K562 (cell line): Measurements from ENCODE around the gene CXCL9. TPM values are rescaled to one million over a fixed set of nuclear protein-coding genes. Genes with fewer than 3 reads are reported as not detected.

Source experiments
- ATAC-seq: fragments of 200-7000 bp; cut with Tn5 transposase; 3 replicates; pipeline ENCODE4 v1.9.1; 2020; ENCODE audit warnings: moderate library complexity
- BruUV-seq: library from RNA; stranded (reverse); fragments of 400-500 nt; replicated peaks from 2 replicates; lab custom pipeline; 2021; lab: Mats Ljungman, UMichigan
- CTCF ChIA-PET: fragments of 300-600 bp; formaldehyde crosslinking; extraction: SDS; loops from one replicate; lab custom pipeline; 2021; ENCODE audit warnings: low intra/inter-chr PET ratio; lab: Yijun Ruan, JAX
- POLR2A ChIA-PET: fragments of 300-600, 350-650 bp; sonication (Branson Sonifier 250); formaldehyde crosslinking; extraction: SDS; loops from one replicate; lab custom pipeline; 2021; ENCODE audit warnings: antibody characterized with exemption, inconsistent platforms; lab: Yijun Ruan, JAX
- DNase-seq, 4 experiments: peaks; one replicate each; pipeline versions ENCODE4 v3.0.0 to v3.0.0-alpha.2; 2011 to 2018; ENCODE audit warnings: low spot score in 3 of 4, mixed read lengths in 3 of 4; ENCODE audit errors: extremely low read depth in 1 of 4
- FAIRE-seq: peaks from 2 replicates; lab custom pipeline; 2011; peaks lifted over from hg19 to GRCh38; lab: Jason Lieb, UNC
- H2AFZ ChIP-seq: 2 replicates; pipeline ENCODE4 v1.6.0; 2011; ENCODE audit warnings: low read depth, low read length, control low read depth, inconsistent platforms
- H3K27ac ChIP-seq: fragments of 200-600 bp; 3 replicates; pipeline ENCODE4 v1.8.0; 2011; ENCODE audit warnings: low read depth, mild to moderate bottlenecking, control low read depth, inconsistent platforms, low read length, moderate library complexity, mixed read lengths; ENCODE audit errors: extremely low read depth
- H3K27me3 ChIP-seq, 2 experiments: fragments of 300-600 bp in 1 of 2; 2 replicates in 1 of 2; 3 replicates in 1 of 2; pipeline versions ENCODE4 v1.6.0 to v1.8.0; 2011; ENCODE audit warnings: inconsistent platforms in 2 of 2, low read length in 2 of 2, mild to moderate bottlenecking in 1 of 2, mixed read lengths in 1 of 2, moderate library complexity in 1 of 2; ENCODE audit not compliant: control insufficient read depth in 2 of 2, insufficient read depth in 2 of 2
- H3K36me3 ChIP-seq: fragments of 300-600 bp; 3 replicates; pipeline ENCODE4 v1.8.0; 2011; ENCODE audit warnings: mild to moderate bottlenecking, low read length, inconsistent platforms; ENCODE audit not compliant: control insufficient read depth, insufficient read depth
- H3K4me1 ChIP-seq, 2 experiments: fragments of 200-600 bp in 1 of 2; replicated peaks in 1 of 2; 2 replicates in 1 of 2; 3 replicates in 1 of 2; pipeline versions ENCODE4 v1.5.1 to v1.8.0; 2011; ENCODE audit warnings: inconsistent platforms in 2 of 2, low read length in 2 of 2, mild to moderate bottlenecking in 1 of 2, mixed read lengths in 1 of 2, moderate library complexity in 1 of 2; ENCODE audit not compliant: control insufficient read depth in 2 of 2, insufficient read depth in 2 of 2
- H3K4me2 ChIP-seq: 2 replicates; pipeline ENCODE4 v1.6.1; 2011; ENCODE audit warnings: low read length, control low read depth, inconsistent platforms, mixed read lengths; ENCODE audit not compliant: insufficient read depth
- H3K4me3 ChIP-seq: fragments of 200-600 bp; sonication (generic), shearing (Covaris generic); 2 replicates; pipeline ENCODE4 v1.5.1; 2016; ENCODE audit warnings: control low read depth, inconsistent platforms
- H3K79me2 ChIP-seq: fragments of 200-600 bp; 3 replicates; pipeline ENCODE4 v1.8.0; 2011; ENCODE audit warnings: low read length, inconsistent platforms; ENCODE audit not compliant: control insufficient read depth, insufficient read depth
- H3K9ac ChIP-seq, 2 experiments: 2 replicates each; pipeline versions ENCODE4 v1.6.0 to v1.6.1; 2011; ENCODE audit warnings: low read depth in 2 of 2, low read length in 2 of 2, control low read depth in 1 of 2, inconsistent platforms in 1 of 2, mild to moderate bottlenecking in 1 of 2, mixed read lengths in 1 of 2; ENCODE audit not compliant: insufficient read depth in 1 of 2
- H3K9me1 ChIP-seq: one replicate; pipeline ENCODE4 v1.6.0; 2011; ENCODE audit warnings: inconsistent platforms, mild to moderate bottlenecking, low read length, moderate library complexity; ENCODE audit not compliant: control insufficient read depth, insufficient read depth
- H3K9me3 ChIP-seq: replicated peaks from 2 replicates; pipeline ENCODE4 v1.5.1; 2011; ENCODE audit warnings: low read depth, low read length, inconsistent platforms; ENCODE audit not compliant: control insufficient read depth, insufficient read depth
- H4K20me1 ChIP-seq: replicated peaks from 2 replicates; pipeline ENCODE4 v1.6.1; 2011; ENCODE audit warnings: low read length, inconsistent platforms, mixed read lengths; ENCODE audit not compliant: control insufficient read depth, insufficient read depth
- EZH2 ChIP-seq: IDR thresholded peaks from 2 replicates; pipeline ENCODE4 v1.6.1; 2012; ENCODE audit warnings: low read depth, mild to moderate bottlenecking, inconsistent platforms, low read length, borderline replicate concordance
- HMGN3 ChIP-seq: IDR thresholded peaks from 2 replicates; pipeline ENCODE4 v1.6.1; 2011; ENCODE audit warnings: borderline replicate concordance, low read depth, mild to moderate bottlenecking, mixed read lengths, low read length; ENCODE audit not compliant: insufficient read length; ENCODE audit errors: extremely low read depth
- HSF4 ChIP-seq: fragments of 250-450 bp; sonication (Bioruptor Pico); IDR thresholded peaks from 2 replicates; pipeline ENCODE4 v2.1.2; 2022; ENCODE audit warnings: mild to moderate bottlenecking, moderate library complexity, borderline replicate concordance
- RBM14 ChIP-seq: fragments of 200-400 bp; formaldehyde crosslinking; IDR thresholded peaks from 2 replicates; pipeline ENCODE4 v1.6.1; 2018; ENCODE audit warnings: low read depth, mild to moderate bottlenecking, low read length, moderate library complexity, borderline replicate concordance; ENCODE audit not compliant: insufficient read depth
- SPI1 ChIP-seq: IDR thresholded peaks from 2 replicates; pipeline ENCODE4 v1.6.1; 2011; ENCODE audit warnings: low read depth, low read length, control low read depth, borderline replicate concordance
- SRSF3 ChIP-seq: fragments of 200-400 bp; formaldehyde crosslinking; IDR thresholded peaks from 2 replicates; pipeline ENCODE4 v1.6.1; 2016; ENCODE audit warnings: mild to moderate bottlenecking, low read length, moderate library complexity; ENCODE audit not compliant: insufficient read depth
- SRSF9 ChIP-seq: fragments of 200-400 bp; formaldehyde crosslinking; IDR thresholded peaks from 2 replicates; pipeline ENCODE4 v1.6.1; 2017; ENCODE audit warnings: low read depth, low read length, borderline replicate concordance
- whole genome bisulfite sequencing: fragments of 100-300 bp; shearing (Covaris generic); methylation state at CpG from one replicate; pipeline ENCODE4 v1.1.6; 2016; ENCODE audit warnings: low coverage, mixed read lengths; ENCODE audit not compliant: insufficient coverage; ENCODE audit errors: missing lambda C conversion rate; 5-methylcytosine and 5-hydroxymethylcytosine counted together
- in situ Hi-C: fragments of 300-500 bp; cut with MboI; formaldehyde crosslinking; loops from 4 replicates; pipeline ENCODE4 v1.15.0; 2018; ENCODE audit warnings: inconsistent platforms, mixed read lengths
- intact Hi-C: fragments of 100-400 bp; cut with micrococcal nuclease; formaldehyde crosslinking; loops from 2 replicates; pipeline ENCODE4 v1.14.2; 2022
- polyA plus RNA-seq, 8 experiments: library from polyadenylated mRNA; depleted of rRNA in 4 of 8; stranded (reverse) in 5 of 8; unstranded in 3 of 8; fragments of >200 nt; fragmentation: Nextera tagmentation in 2 of 8; fragmentation: Illumina TruSeq in 1 of 8; extraction: Ambion mirVana in 2 of 8; extraction: Trizol in 1 of 8; gene quantifications; 2 replicates each; pipeline versions ENCODE4 v1.2.1 to v1.2.3, GENCODE V29; 2011 to 2014; ENCODE audit warnings: inconsistent platforms in 1 of 8, missing spikeins in 1 of 8
- total RNA-seq, 7 experiments: library from RNA; depleted of rRNA in 6 of 7; stranded (reverse); fragments of >200 nt in 6 of 7; fragmentation: Illumina TruSeq in 2 of 7; extraction: Trizol in 2 of 7; gene quantifications; 2 replicates each; pipeline versions ENCODE4 v1.2.1 to v1.2.3, GENCODE V29; 2011 to 2021; ENCODE audit warnings: low replicate concordance in 1 of 7
- TF ChIP-seq, protein P1 (sequence below): fragments of 450-650 bp; IDR thresholded peaks from 2 replicates; pipeline ENCODE4 v1.6.1; 2016
- TF ChIP-seq, protein P2 (sequence below), 2 experiments: fragments of 450-650 bp in 1 of 2; sonication (generic) in 1 of 2; formaldehyde crosslinking in 1 of 2; IDR thresholded peaks in 1 of 2; conservative IDR thresholded peaks in 1 of 2; 2 replicates each; pipeline versions ENCODE4 v1.6.1 to v1.8.1; 2016 to 2023; ENCODE audit warnings: mild to moderate bottlenecking in 2 of 2, moderate library complexity in 2 of 2, inconsistent platforms in 1 of 2, missing genetic modification reagents in 1 of 2
- TF ChIP-seq, protein P3 (sequence below): fragments of 250-450 bp; sonication (Bioruptor Pico); IDR thresholded peaks from 2 replicates; pipeline ENCODE4 v1.8.0; 2021; ENCODE audit warnings: moderate library complexity, mild to moderate bottlenecking, inconsistent platforms

CXCL9 gene
- total and polyA plus RNA-seq, 9 of the 15 experiments (the other 6 are each of a cell fraction or from before 2014, with no cell fraction given): not detected

DNA sequence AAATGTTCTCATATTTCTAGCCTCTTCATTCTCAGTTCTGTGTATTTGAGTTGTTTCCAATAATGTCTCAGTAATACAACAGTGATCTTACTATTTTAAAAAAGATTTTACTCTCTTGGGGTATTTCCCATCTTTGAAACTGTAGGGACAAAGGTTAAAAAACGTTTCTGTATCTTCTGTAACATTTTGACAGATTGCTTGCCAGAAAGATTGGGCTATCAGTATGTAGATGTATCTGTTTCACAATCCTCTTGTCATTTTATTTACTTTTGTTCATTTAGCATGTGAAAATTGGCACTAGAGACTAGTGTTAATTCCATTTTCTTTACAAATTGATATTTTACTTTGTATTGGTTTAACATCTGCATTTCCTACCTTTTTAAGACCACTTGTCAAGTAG is 6.2 kb upstream of the CXCL9 start:
- FAIRE-seq: no peak
- intact Hi-C loops (no loop called here), in situ Hi-C loops (no loop called here)
- H3K9me1 ChIP-seq: no peaks in the 10 kb centered on the region
- H3K4me1 ChIP-seq: peaks cover 0 to 7% of the 10 kb centered on the region in 2 experiments; a peak in 3 of 5 replicates
- TF ChIP-seq RBM14 (no peak), SRSF3 (no peak), HMGN3 (no peak), EZH2 (no peak), SPI1 (no peak), SRSF9 (no peak), HSF4 (CRISPR knock-in tag) (no peak)
- TF ChIP-seq, protein P1, sequence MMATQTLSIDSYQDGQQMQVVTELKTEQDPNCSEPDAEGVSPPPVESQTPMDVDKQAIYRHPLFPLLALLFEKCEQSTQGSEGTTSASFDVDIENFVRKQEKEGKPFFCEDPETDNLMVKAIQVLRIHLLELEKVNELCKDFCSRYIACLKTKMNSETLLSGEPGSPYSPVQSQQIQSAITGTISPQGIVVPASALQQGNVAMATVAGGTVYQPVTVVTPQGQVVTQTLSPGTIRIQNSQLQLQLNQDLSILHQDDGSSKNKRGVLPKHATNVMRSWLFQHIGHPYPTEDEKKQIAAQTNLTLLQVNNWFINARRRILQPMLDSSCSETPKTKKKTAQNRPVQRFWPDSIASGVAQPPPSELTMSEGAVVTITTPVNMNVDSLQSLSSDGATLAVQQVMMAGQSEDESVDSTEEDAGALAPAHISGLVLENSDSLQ: no peak
- TF ChIP-seq, protein P2, sequence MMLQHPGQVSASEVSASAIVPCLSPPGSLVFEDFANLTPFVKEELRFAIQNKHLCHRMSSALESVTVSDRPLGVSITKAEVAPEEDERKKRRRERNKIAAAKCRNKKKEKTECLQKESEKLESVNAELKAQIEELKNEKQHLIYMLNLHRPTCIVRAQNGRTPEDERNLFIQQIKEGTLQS (IDR thresholded peaks at IDR 0.05): no peak
- TF ChIP-seq, protein P2 (CRISPR knock-in tag; conservative IDR thresholded peaks at IDR 0.05): no peak
- TF ChIP-seq, protein P3, sequence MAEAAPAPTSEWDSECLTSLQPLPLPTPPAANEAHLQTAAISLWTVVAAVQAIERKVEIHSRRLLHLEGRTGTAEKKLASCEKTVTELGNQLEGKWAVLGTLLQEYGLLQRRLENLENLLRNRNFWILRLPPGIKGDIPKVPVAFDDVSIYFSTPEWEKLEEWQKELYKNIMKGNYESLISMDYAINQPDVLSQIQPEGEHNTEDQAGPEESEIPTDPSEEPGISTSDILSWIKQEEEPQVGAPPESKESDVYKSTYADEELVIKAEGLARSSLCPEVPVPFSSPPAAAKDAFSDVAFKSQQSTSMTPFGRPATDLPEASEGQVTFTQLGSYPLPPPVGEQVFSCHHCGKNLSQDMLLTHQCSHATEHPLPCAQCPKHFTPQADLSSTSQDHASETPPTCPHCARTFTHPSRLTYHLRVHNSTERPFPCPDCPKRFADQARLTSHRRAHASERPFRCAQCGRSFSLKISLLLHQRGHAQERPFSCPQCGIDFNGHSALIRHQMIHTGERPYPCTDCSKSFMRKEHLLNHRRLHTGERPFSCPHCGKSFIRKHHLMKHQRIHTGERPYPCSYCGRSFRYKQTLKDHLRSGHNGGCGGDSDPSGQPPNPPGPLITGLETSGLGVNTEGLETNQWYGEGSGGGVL (CRISPR knock-in tag): no peak
- 5% methylated on average over 1 of the region's 1 CpG for WGBS
- H3K4me2 ChIP-seq: no peak overlapping the region
- H3K79me2 ChIP-seq: no peaks in the 10 kb centered on the region
- peaks cover 0 to 12% of the 10 kb centered on the region in 2 experiments; a peak in 1 of 5 replicates for H3K27me3 ChIP-seq
- ChIA-PET POLR2A (no interaction called here), CTCF (interaction anchor here (0.8 kb wide), 1 partner anchor 18 kb away, joined by 3 read pairs; no protein-coding TSS in a partner anchor)
- H3K27ac ChIP-seq: no peak overlapping the region
- H3K9ac ChIP-seq: no peak overlapping the region
- no peaks in the 10 kb centered on the region for H3K36me3 ChIP-seq
- no peak for DNase-seq
- H2AFZ ChIP-seq: no peak overlapping the region
- no peak for ATAC-seq
- no peaks in the 10 kb centered on the region for H3K9me3 ChIP-seq
- no peaks in the 10 kb centered on the region for H4K20me1 ChIP-seq
- no peak overlapping the region for H3K4me3 ChIP-seq
- BruUV-seq: no TSS peak
